Peyer's patch (tissue), 4 donors: ENCODE measurements around the gene ZNF683.
"Not testable (repeated sequence)": the region's sequence is repeated elsewhere in the genome, so short reads cannot be mapped to it uniquely, and the experiment has no call there.

Experiments
- POLR2A ChIP-seq, 2 donors: fragments of 450-650 bp; IDR thresholded peaks; one replicate each; pipeline ENCODE4 v1.5.1; 2017; ENCODE audit warnings: antibody characterized with exemption in 2 of 2, mild to moderate bottlenecking in 2 of 2, moderate library complexity in 2 of 2
- TF ChIP-seq, protein P1 (sequence below), 6 experiments: fragments of 450-650 bp in 4 of 6; fragments of 200-600 bp in 2 of 6; sonication (generic) in 1 of 6; IDR thresholded peaks; one replicate each; pipeline ENCODE4 v1.5.1; 2017 to 2019; ENCODE audit warnings: antibody characterized with exemption in 6 of 6, mild to moderate bottlenecking in 3 of 6, moderate library complexity in 1 of 6

DNA sequence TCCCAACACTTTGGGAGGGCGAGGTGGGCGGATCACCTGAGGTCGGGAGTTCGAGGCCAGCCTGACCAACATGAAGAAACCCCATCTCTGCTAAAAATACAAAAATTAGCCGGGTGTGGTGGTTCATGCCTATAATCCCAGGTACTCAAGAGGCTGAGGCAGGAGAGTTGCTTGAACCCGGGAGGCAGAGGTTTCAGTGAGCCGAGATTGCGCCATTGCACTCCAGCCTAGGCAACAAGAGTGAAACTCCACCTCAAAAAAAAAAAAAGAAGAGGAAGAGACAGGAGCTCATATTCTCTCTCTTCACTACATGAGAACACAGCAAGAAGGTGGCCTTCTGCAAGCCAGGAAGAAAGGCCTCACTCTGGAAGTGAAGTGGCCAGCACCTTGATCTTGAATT lies 39.2 kb downstream of the ZNF683 start:
- TF ChIP-seq, protein P1, sequence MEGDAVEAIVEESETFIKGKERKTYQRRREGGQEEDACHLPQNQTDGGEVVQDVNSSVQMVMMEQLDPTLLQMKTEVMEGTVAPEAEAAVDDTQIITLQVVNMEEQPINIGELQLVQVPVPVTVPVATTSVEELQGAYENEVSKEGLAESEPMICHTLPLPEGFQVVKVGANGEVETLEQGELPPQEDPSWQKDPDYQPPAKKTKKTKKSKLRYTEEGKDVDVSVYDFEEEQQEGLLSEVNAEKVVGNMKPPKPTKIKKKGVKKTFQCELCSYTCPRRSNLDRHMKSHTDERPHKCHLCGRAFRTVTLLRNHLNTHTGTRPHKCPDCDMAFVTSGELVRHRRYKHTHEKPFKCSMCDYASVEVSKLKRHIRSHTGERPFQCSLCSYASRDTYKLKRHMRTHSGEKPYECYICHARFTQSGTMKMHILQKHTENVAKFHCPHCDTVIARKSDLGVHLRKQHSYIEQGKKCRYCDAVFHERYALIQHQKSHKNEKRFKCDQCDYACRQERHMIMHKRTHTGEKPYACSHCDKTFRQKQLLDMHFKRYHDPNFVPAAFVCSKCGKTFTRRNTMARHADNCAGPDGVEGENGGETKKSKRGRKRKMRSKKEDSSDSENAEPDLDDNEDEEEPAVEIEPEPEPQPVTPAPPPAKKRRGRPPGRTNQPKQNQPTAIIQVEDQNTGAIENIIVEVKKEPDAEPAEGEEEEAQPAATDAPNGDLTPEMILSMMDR (IDR thresholded peaks at IDR 0.05) = not testable (repeated sequence)
- not testable (repeated sequence) for TF ChIP-seq POLR2A (IDR thresholded peaks at IDR 0.05)
